GM23338 (cell line): ENCODE results near the gene ADCY4. TPM values are rescaled to one million over a fixed set of nuclear protein-coding genes. Genes with fewer than 3 reads are reported as not detected.

ENCODE experiments used
- ATAC-seq: fragments of 200-7000 bp; cut with Tn5 transposase; 3 replicates; pipeline ENCODE4 v1.9.1; 2020
- DNase-seq: peaks from one replicate; pipeline ENCODE4 v3.0.0-alpha.2; 2015; ENCODE audit warnings: low spot score
- H2AFZ ChIP-seq: fragments of 200-600 bp; sonication (generic); 2 replicates; pipeline ENCODE4 v1.8.0; 2016; ENCODE audit warnings: antibody characterized with exemption, mild to moderate bottlenecking, moderate library complexity
- H3F3A ChIP-seq: fragments of 200-600 bp; sonication (generic); replicated peaks from 2 replicates; pipeline ENCODE4 v1.8.0; 2017; ENCODE audit warnings: antibody characterized with exemption, mixed run types, low read depth
- H3K27ac ChIP-seq: fragments of 200-600 bp; sonication (generic); 2 replicates; pipeline ENCODE4 v1.6.1; 2016; ENCODE audit warnings: low read depth
- H3K27me3 ChIP-seq: fragments of 200-600 bp; sonication (generic); 2 replicates; pipeline ENCODE4 v1.8.0; 2016; ENCODE audit warnings: mild to moderate bottlenecking, mixed run types, moderate library complexity; ENCODE audit not compliant: insufficient read depth
- H3K36me3 ChIP-seq: fragments of 200-600 bp; sonication (generic); 2 replicates; pipeline ENCODE4 v1.8.0; 2016; ENCODE audit warnings: mild to moderate bottlenecking; ENCODE audit not compliant: insufficient read depth
- H3K4me1 ChIP-seq: fragments of 200-600 bp; sonication (generic); 2 replicates; pipeline ENCODE4 v1.8.0; 2016; ENCODE audit warnings: mild to moderate bottlenecking, moderate library complexity; ENCODE audit not compliant: insufficient read depth
- H3K4me2 ChIP-seq: fragments of 200-600 bp; sonication (generic); 2 replicates; pipeline ENCODE4 v1.7.1; 2017; ENCODE audit warnings: mixed run types
- H3K4me3 ChIP-seq: fragments of 200-600 bp; sonication (generic); 2 replicates; pipeline ENCODE4 v1.6.1; 2016; ENCODE audit warnings: mixed run types
- H3K79me2 ChIP-seq: fragments of 200-600 bp; sonication (generic); replicated peaks from 2 replicates; pipeline ENCODE4 v1.8.0; 2017; ENCODE audit warnings: mild to moderate bottlenecking; ENCODE audit not compliant: insufficient read depth
- H3K9me2 ChIP-seq: fragments of 200-600 bp; sonication (generic); 2 replicates; pipeline ENCODE4 v1.8.0; 2017; ENCODE audit not compliant: insufficient read depth
- H4K20me1 ChIP-seq: fragments of 200-600 bp; sonication (generic); replicated peaks from 2 replicates; pipeline ENCODE4 v1.8.0; 2017; ENCODE audit warnings: mild to moderate bottlenecking; ENCODE audit not compliant: insufficient read depth
- H3K27ac Mint-ChIP-seq: 2 replicates; pipeline ENCODE4 v1.8.0; 2020; ENCODE audit warnings: inconsistent platforms, mild to moderate bottlenecking, moderate library complexity, mixed read lengths
- H3K27me3 Mint-ChIP-seq: 3 replicates; pipeline ENCODE4 v1.8.0; 2022; ENCODE audit warnings: low read depth, mild to moderate bottlenecking, moderate library complexity, mixed read lengths, inconsistent platforms; ENCODE audit not compliant: insufficient read depth, poor library complexity
- H3K36me3 Mint-ChIP-seq: 3 replicates; pipeline ENCODE4 v1.8.0; 2021; ENCODE audit warnings: low read depth, mild to moderate bottlenecking, inconsistent platforms, moderate library complexity, mixed read lengths
- H3K4me1 Mint-ChIP-seq: 3 replicates; pipeline ENCODE4 v1.8.0; 2020; ENCODE audit warnings: mild to moderate bottlenecking, inconsistent platforms, mixed read lengths
- H3K4me3 Mint-ChIP-seq: 3 replicates; pipeline ENCODE4 v1.8.0; 2021; ENCODE audit warnings: moderate library complexity, mild to moderate bottlenecking, inconsistent platforms, mixed read lengths
- H3K9me3 Mint-ChIP-seq: 3 replicates; pipeline ENCODE4 v1.8.0; 2020; ENCODE audit warnings: moderate library complexity, mild to moderate bottlenecking, inconsistent platforms, mixed read lengths
- CREB1 ChIP-seq: fragments of 250-450 bp; sonication (Bioruptor Pico); IDR thresholded peaks from 2 replicates; pipeline ENCODE4 v1.5.0; 2020; ENCODE audit warnings: low read depth, mild to moderate bottlenecking, moderate library complexity
- EZH2phosphoT487 ChIP-seq: fragments of 200-600 bp; sonication (generic); IDR thresholded peaks from one replicate; pipeline ENCODE4 v1.8.1; 2018; ENCODE audit warnings: antibody characterized with exemption; ENCODE audit not compliant: unreplicated experiment
- POLR2AphosphoS5 ChIP-seq: IDR thresholded peaks from 2 replicates; pipeline ENCODE4 v1.6.1; 2016; ENCODE audit warnings: antibody characterized with exemption, low read depth
- ZNF331 ChIP-seq: fragments of 250-450 bp; sonication (Bioruptor Pico); IDR thresholded peaks from 2 replicates; pipeline ENCODE4 v1.5.0; 2020; ENCODE audit warnings: low read depth, mild to moderate bottlenecking, moderate library complexity
- polyA plus RNA-seq: library from polyadenylated mRNA; unstranded; fragments of >200 nt; fragmentation: Nextera tagmentation; extraction: Ambion mirVana; gene quantifications from 2 replicates; pipeline ENCODE4 v1.2.1, GENCODE V29; 2016
- total RNA-seq: library from RNA; depleted of rRNA; stranded (reverse); fragments of >200 nt; shearing (Covaris generic); gene quantifications from 2 replicates; pipeline ENCODE4 v1.2.3, GENCODE V29; 2014
- TF ChIP-seq, protein P1 (sequence below), 2 experiments: fragments of 200-600 bp in 1 of 2; sonication (generic) in 1 of 2; conservative IDR thresholded peaks; 2 replicates each; pipeline versions ENCODE4 v1.5.1 to v1.6.1; 2016 to 2017; ENCODE audit warnings: antibody characterized with exemption in 2 of 2, low read depth in 2 of 2, mild to moderate bottlenecking in 2 of 2, moderate library complexity in 1 of 2
- TF ChIP-seq, protein P2 (sequence below): IDR thresholded peaks from 2 replicates; pipeline ENCODE4 v1.6.1; 2016; ENCODE audit warnings: antibody characterized with exemption
- TF ChIP-seq, protein P3 (sequence below): fragments of 250-450 bp; sonication (Bioruptor Pico); IDR thresholded peaks from 2 replicates; pipeline ENCODE4 v1.5.0; 2020; ENCODE audit warnings: mild to moderate bottlenecking, moderate library complexity
- TF ChIP-seq, protein P4 (sequence below): IDR thresholded peaks from one replicate; pipeline ENCODE4 v1.6.1; 2018; ENCODE audit warnings: antibody characterized with exemption; ENCODE audit not compliant: unreplicated experiment

The ADCY4 gene
- total and polyA plus RNA-seq, 2 experiments from 2014 or later: 0.10 to 0.40 TPM

DNA sequence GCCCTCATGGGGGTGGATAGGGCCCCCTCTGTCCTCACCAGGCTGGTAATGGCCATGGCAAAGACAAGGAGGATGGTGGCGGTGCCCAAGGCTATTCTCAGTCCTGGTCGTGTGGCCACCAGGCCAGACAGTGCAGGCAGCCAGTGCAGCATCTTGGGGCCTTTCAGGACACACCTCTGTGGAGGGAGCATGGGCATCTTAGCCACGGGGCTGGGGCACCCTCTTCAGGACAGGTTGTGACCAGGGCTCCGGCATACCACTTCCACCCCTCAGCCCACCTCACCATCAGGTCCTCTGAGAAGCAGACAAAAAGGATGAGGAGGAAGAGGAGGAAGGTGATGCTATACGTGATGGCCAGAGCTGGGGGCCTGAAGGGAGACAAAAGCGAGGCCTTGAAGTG, 10.8 kb downstream of the ADCY4 start:
- Histone ChIP-seq H4K20me1 (no peaks in the 10 kb centered on the region), H3K36me3 (no peaks in the 10 kb centered on the region), H3K27me3 (peaks cover 30% of the 10 kb centered on the region), H3F3A (no peaks in the 10 kb centered on the region), H3K4me2 (no peak overlapping the region), H3K27ac (no peak overlapping the region), H3K4me1 (no peaks in the 10 kb centered on the region), H2AFZ (no peak overlapping the region), H3K9me2 (no peaks in the 10 kb centered on the region), H3K79me2 (no peaks in the 10 kb centered on the region), H3K4me3 (no peak overlapping the region)
- DNase-seq: no peak
- TF ChIP-seq, protein P1, sequence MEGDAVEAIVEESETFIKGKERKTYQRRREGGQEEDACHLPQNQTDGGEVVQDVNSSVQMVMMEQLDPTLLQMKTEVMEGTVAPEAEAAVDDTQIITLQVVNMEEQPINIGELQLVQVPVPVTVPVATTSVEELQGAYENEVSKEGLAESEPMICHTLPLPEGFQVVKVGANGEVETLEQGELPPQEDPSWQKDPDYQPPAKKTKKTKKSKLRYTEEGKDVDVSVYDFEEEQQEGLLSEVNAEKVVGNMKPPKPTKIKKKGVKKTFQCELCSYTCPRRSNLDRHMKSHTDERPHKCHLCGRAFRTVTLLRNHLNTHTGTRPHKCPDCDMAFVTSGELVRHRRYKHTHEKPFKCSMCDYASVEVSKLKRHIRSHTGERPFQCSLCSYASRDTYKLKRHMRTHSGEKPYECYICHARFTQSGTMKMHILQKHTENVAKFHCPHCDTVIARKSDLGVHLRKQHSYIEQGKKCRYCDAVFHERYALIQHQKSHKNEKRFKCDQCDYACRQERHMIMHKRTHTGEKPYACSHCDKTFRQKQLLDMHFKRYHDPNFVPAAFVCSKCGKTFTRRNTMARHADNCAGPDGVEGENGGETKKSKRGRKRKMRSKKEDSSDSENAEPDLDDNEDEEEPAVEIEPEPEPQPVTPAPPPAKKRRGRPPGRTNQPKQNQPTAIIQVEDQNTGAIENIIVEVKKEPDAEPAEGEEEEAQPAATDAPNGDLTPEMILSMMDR (conservative IDR thresholded peaks at IDR 0.05; ENCODE audit: low read depth in 2 of 2): 0 out of 4 replicates have a peak, but pooled peaks of 1 of the 2 experiments have one; percentile 2
- TF ChIP-seq CREB1 (CRISPR knock-in tag): no peak
- Mint-ChIP-seq H3K9me3 (no peaks in the 10 kb centered on the region; the same call in 2 of the 3 replicates), H3K27me3 (peaks cover 16% of the 10 kb centered on the region), H3K27ac (no peak overlapping the region), H3K4me1 (peaks cover 2% of the 10 kb centered on the region; the same call in 1 of the 3 replicates), H3K4me3 (no peak overlapping the region), H3K36me3 (no peaks in the 10 kb centered on the region; the same call in 2 of the 3 replicates)
- no peak for ATAC-seq

DNA sequence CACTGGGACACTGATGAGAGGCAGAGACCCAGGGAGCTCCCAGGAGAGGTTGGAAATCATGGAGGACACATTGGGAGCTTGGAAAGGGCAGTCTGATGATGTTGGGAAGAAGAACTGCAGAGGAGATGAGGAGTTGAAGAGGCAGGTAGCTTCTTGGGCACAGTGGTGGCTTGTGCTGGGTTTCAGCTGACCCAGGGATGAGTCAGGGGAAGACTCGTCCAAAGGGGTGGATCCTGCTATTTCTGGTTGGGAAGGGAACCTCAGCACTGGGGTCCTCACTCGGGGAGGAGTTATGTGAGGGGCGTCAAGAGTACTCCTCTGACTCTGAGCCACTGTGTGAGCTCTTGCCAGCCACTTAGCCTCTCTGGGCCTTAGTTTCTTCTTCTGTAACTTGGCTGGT, 11.5 kb downstream of the ADCY4 start:
- Mint-ChIP-seq H3K27me3 (peaks cover 19% of the 10 kb centered on the region), H3K27ac (no peak overlapping the region), H3K4me1 (peaks cover 2% of the 10 kb centered on the region; the same call in 1 of the 3 replicates), H3K4me3 (no peak overlapping the region), H3K9me3 (no peaks in the 10 kb centered on the region), H3K36me3 (no peaks in the 10 kb centered on the region; the same call in 2 of the 3 replicates)
- ATAC-seq (no peak), DNase-seq (no peak)
- no peaks in the 10 kb centered on the region for H3K9me2 ChIP-seq
- H3K79me2 ChIP-seq: no peaks in the 10 kb centered on the region
- H3K4me3 ChIP-seq: no peak overlapping the region
- H3K36me3 ChIP-seq: no peaks in the 10 kb centered on the region
- peaks cover 33% of the 10 kb centered on the region for H3K27me3 ChIP-seq
- no peak overlapping the region for H3K4me2 ChIP-seq
- H3F3A ChIP-seq: no peaks in the 10 kb centered on the region
- H3K4me1 ChIP-seq: no peaks in the 10 kb centered on the region
- H4K20me1 ChIP-seq: no peaks in the 10 kb centered on the region
- H3K27ac ChIP-seq: no peak overlapping the region
- H2AFZ ChIP-seq: no peak overlapping the region
- TF ChIP-seq POLR2AphosphoS5 (no peak), EZH2phosphoT487 (no peak), ZNF331 (CRISPR knock-in tag) (no peak)
- TF ChIP-seq, protein P2, sequence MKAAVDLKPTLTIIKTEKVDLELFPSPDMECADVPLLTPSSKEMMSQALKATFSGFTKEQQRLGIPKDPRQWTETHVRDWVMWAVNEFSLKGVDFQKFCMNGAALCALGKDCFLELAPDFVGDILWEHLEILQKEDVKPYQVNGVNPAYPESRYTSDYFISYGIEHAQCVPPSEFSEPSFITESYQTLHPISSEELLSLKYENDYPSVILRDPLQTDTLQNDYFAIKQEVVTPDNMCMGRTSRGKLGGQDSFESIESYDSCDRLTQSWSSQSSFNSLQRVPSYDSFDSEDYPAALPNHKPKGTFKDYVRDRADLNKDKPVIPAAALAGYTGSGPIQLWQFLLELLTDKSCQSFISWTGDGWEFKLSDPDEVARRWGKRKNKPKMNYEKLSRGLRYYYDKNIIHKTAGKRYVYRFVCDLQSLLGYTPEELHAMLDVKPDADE: no peak
- TF ChIP-seq, protein P3, sequence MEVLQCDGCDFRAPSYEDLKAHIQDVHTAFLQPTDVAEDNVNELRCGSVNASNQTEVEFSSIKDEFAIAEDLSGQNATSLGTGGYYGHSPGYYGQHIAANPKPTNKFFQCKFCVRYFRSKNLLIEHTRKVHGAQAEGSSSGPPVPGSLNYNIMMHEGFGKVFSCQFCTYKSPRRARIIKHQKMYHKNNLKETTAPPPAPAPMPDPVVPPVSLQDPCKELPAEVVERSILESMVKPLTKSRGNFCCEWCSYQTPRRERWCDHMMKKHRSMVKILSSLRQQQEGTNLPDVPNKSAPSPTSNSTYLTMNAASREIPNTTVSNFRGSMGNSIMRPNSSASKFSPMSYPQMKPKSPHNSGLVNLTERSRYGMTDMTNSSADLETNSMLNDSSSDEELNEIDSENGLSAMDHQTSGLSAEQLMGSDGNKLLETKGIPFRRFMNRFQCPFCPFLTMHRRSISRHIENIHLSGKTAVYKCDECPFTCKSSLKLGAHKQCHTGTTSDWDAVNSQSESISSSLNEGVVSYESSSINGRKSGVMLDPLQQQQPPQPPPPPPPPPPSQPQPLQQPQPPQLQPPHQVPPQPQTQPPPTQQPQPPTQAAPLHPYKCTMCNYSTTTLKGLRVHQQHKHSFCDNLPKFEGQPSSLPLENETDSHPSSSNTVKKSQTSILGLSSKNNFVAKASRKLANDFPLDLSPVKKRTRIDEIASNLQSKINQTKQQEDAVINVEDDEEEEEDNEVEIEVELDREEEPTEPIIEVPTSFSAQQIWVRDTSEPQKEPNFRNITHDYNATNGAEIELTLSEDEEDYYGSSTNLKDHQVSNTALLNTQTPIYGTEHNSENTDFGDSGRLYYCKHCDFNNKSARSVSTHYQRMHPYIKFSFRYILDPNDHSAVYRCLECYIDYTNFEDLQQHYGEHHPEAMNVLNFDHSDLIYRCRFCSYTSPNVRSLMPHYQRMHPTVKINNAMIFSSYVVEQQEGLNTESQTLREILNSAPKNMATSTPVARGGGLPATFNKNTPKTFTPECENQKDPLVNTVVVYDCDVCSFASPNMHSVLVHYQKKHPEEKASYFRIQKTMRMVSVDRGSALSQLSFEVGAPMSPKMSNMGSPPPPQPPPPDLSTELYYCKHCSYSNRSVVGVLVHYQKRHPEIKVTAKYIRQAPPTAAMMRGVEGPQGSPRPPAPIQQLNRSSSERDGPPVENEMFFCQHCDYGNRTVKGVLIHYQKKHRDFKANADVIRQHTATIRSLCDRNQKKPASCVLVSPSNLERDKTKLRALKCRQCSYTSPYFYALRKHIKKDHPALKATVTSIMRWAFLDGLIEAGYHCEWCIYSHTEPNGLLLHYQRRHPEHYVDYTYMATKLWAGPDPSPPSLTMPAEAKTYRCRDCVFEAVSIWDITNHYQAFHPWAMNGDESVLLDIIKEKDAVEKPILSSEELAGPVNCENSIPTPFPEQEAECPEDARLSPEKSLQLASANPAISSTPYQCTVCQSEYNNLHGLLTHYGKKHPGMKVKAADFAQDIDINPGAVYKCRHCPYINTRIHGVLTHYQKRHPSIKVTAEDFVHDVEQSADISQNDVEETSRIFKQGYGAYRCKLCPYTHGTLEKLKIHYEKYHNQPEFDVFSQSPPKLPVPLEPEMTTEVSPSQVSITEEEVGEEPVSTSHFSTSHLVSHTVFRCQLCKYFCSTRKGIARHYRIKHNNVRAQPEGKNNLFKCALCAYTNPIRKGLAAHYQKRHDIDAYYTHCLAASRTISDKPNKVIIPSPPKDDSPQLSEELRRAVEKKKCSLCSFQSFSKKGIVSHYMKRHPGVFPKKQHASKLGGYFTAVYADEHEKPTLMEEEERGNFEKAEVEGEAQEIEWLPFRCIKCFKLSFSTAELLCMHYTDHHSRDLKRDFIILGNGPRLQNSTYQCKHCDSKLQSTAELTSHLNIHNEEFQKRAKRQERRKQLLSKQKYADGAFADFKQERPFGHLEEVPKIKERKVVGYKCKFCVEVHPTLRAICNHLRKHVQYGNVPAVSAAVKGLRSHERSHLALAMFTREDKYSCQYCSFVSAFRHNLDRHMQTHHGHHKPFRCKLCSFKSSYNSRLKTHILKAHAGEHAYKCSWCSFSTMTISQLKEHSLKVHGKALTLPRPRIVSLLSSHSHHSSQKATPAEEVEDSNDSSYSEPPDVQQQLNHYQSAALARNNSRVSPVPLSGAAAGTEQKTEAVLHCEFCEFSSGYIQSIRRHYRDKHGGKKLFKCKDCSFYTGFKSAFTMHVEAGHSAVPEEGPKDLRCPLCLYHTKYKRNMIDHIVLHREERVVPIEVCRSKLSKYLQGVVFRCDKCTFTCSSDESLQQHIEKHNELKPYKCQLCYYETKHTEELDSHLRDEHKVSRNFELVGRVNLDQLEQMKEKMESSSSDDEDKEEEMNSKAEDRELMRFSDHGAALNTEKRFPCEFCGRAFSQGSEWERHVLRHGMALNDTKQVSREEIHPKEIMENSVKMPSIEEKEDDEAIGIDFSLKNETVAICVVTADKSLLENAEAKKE (CRISPR knock-in tag): no peak
- TF ChIP-seq, protein P4, sequence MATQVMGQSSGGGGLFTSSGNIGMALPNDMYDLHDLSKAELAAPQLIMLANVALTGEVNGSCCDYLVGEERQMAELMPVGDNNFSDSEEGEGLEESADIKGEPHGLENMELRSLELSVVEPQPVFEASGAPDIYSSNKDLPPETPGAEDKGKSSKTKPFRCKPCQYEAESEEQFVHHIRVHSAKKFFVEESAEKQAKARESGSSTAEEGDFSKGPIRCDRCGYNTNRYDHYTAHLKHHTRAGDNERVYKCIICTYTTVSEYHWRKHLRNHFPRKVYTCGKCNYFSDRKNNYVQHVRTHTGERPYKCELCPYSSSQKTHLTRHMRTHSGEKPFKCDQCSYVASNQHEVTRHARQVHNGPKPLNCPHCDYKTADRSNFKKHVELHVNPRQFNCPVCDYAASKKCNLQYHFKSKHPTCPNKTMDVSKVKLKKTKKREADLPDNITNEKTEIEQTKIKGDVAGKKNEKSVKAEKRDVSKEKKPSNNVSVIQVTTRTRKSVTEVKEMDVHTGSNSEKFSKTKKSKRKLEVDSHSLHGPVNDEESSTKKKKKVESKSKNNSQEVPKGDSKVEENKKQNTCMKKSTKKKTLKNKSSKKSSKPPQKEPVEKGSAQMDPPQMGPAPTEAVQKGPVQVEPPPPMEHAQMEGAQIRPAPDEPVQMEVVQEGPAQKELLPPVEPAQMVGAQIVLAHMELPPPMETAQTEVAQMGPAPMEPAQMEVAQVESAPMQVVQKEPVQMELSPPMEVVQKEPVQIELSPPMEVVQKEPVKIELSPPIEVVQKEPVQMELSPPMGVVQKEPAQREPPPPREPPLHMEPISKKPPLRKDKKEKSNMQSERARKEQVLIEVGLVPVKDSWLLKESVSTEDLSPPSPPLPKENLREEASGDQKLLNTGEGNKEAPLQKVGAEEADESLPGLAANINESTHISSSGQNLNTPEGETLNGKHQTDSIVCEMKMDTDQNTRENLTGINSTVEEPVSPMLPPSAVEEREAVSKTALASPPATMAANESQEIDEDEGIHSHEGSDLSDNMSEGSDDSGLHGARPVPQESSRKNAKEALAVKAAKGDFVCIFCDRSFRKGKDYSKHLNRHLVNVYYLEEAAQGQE: no peak
